Measurements from ENCODE around the gene AFAP1. TPM values are rescaled to one million over a fixed set of nuclear protein-coding genes. Genes with fewer than 3 reads are reported as not detected.

AFAP1 gene
- total and polyA plus RNA-seq, 2 donors (not counting 3 experiments of a cell fraction or from before 2014, with no cell fraction given): 32.3 to 103 TPM

DNA sequence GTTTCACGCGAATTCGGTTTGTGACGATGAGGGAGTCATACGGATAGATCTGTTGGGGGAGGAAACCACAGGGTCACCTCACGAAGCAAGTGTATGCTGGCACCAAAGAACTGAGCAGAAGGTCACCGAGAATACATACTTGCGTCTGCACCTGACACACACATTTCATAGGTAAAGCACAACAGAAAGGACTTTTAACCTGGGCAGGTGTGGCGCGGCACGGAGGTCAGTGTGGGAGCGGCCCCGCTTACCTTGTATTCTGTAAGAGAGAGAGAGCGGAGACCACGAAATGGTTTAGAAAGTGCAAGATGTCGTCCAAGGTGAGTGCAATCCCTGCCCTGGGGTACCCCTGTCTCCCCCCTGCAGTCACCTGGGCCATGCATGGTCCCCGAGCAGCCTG, 43.6 kb upstream of the AFAP1 start:
- ChIA-PET CTCF (interaction anchor here (0.8 to 7.5 kb wide), 3 partner anchors 46 to 179 kb away, joined by 3 to 163 read pairs (median 6); no protein-coding TSS in a partner anchor), POLR2A (no interaction called here)
- DNase-seq (ENCODE audit: low read depth, low spot score) (no peak), FAIRE-seq (no peak)
- H3K27ac ChIP-seq (ENCODE audit: insufficient read depth, low read depth, low read length): no peak overlapping the region
- no peaks in the 10 kb centered on the region for H3K27me3 ChIP-seq (ENCODE audit: control insufficient read depth in 2 of 2, insufficient read depth in 2 of 2, low read length in 2 of 2)
- peaks cover 12% of the 10 kb centered on the region for H3K4me1 ChIP-seq (ENCODE audit: control insufficient read depth, extremely low read depth, insufficient read depth, low read length)
- no peak overlapping the region for H3K4me2 ChIP-seq (ENCODE audit: insufficient read depth, low read length)
- no TSS peak for BruUV-seq (replicated peaks)
- H3K9me3 ChIP-seq (replicated peaks; ENCODE audit: control insufficient read depth, insufficient read depth, low read length): no peaks in the 10 kb centered on the region
- H3K79me2 ChIP-seq (ENCODE audit: control insufficient read depth, insufficient read depth, low read length): no peaks in the 10 kb centered on the region
- TF ChIP-seq GATA2 (IDR thresholded peaks at IDR 0.05; ENCODE audit: insufficient read depth, insufficient read length, low read depth, low read length): no peak
- TF ChIP-seq CTCF (IDR thresholded peaks at IDR 0.05; ENCODE audit: extremely low read depth in 1 of 2, insufficient read depth in 1 of 2, low read depth in 1 of 2, low read length in 2 of 2): no peak
- TF ChIP-seq, protein P1, sequence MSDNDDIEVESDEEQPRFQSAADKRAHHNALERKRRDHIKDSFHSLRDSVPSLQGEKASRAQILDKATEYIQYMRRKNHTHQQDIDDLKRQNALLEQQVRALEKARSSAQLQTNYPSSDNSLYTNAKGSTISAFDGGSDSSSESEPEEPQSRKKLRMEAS (IDR thresholded peaks at IDR 0.05; ENCODE audit: insufficient read depth, insufficient read length): no peak
- no peak for TF ChIP-seq POLR2A (IDR thresholded peaks at IDR 0.05; ENCODE audit: low read depth, low read length)
- TF ChIP-seq POLR2AphosphoS5 (IDR thresholded peaks at IDR 0.05; ENCODE audit: insufficient read depth, low read depth, low read length): no peak
- no peak for TF ChIP-seq EZH2 (IDR thresholded peaks at IDR 0.05; ENCODE audit: borderline replicate concordance, low read depth, low read length, severe bottlenecking)
- TF ChIP-seq MYC (IDR thresholded peaks at IDR 0.05; ENCODE audit: low read depth, low read length): no peak
- no peak overlapping the region for H2AFZ ChIP-seq (ENCODE audit: low read depth, low read length)
- dilution Hi-C loops (cut with MboI; ENCODE audit: extremely low pct_ligation_motif_present, low sequenced_read_pairs): no loop called here
- no peaks in the 10 kb centered on the region for H3K36me3 ChIP-seq (ENCODE audit: control insufficient read depth in 2 of 2, extremely low read depth in 1 of 2, insufficient read depth in 2 of 2, low read length in 2 of 2)
- H3K9ac ChIP-seq (replicated peaks; ENCODE audit: extremely low read depth, insufficient read depth, low read length): no peak overlapping the region
- no peaks in the 10 kb centered on the region for H4K20me1 ChIP-seq (replicated peaks; ENCODE audit: control insufficient read depth, extremely low read depth, insufficient read depth, low read length)
- intact Hi-C loops (cut with micrococcal nuclease): no loop called here
- H3K4me3 ChIP-seq (replicated peaks in 1 of 3; ENCODE audit: insufficient read depth in 1 of 3, low read depth in 1 of 3, low read length in 3 of 3): no peak overlapping the region
- no peaks in the 10 kb centered on the region for H3K9me1 ChIP-seq (replicated peaks; ENCODE audit: control insufficient read depth, extremely low read depth, insufficient read depth, low read length)
